A549 (cell line): ENCODE measurements around the gene PRKAR1B. TPM values are rescaled to one million over a fixed set of nuclear protein-coding genes. Genes with fewer than 3 reads are reported as not detected.

Source experiments
- ATAC-seq, 2 experiments: fragments of 200-7000 bp in 1 of 2; fragments of >200 bp in 1 of 2; cut with Nextera tagmentation in 1 of 2; cut with Tn5 transposase in 1 of 2; 3 replicates each; pipeline versions ENCODE4 v1.8.0 to v1.9.1; 2018 to 2020; ENCODE audit warnings: mild to moderate bottlenecking in 1 of 2, moderate library complexity in 1 of 2
- CTCF ChIA-PET: fragments of 300-600 bp; sonication (Branson Sonifier 250); formaldehyde crosslinking; extraction: SDS; loops from one replicate; lab custom pipeline; 2021; ENCODE audit warnings: antibody characterized with exemption, inconsistent platforms; lab: Yijun Ruan, JAX
- POLR2A ChIA-PET: fragments of 350-600 bp; formaldehyde crosslinking; extraction: SDS; loops from one replicate; lab custom pipeline; 2021; ENCODE audit warnings: antibody characterized with exemption, inconsistent platforms; lab: Yijun Ruan, JAX
- DNase-seq, 2 experiments: peaks; one replicate each; pipeline versions ENCODE4 v3.0.0 to v3.0.0-alpha.2; 2011 to 2016; ENCODE audit warnings: low read depth in 1 of 2, low spot score in 1 of 2
- FAIRE-seq: peaks from 2 replicates; lab custom pipeline; 2011; peaks lifted over from hg19 to GRCh38; lab: Jason Lieb, UNC
- H3K27ac ChIP-seq, 2 experiments: fragments of >200 bp; sonication (Bioruptor Twin); formaldehyde crosslinking; 3 replicates each; pipeline ENCODE4 v1.5.1; 2016 to 2017
- H3K4me1 ChIP-seq: fragments of >200 bp; sonication (Bioruptor Twin); formaldehyde crosslinking; 3 replicates; pipeline ENCODE4 v1.6.1; 2016
- H3K4me2 ChIP-seq: fragments of >200 bp; sonication (Bioruptor Twin); formaldehyde crosslinking; 3 replicates; pipeline ENCODE4 v1.6.1; 2016
- H3K4me3 ChIP-seq: fragments of >200 bp; sonication (Bioruptor Twin); formaldehyde crosslinking; 3 replicates; pipeline ENCODE4 v1.5.1; 2016
- H3K9me3 ChIP-seq: fragments of >200 bp; sonication (Bioruptor Twin); formaldehyde crosslinking; 3 replicates; pipeline ENCODE4 v1.6.1; 2016
- CHD2 ChIP-seq: fragments of 150-350 bp; IDR thresholded peaks from 2 replicates; pipeline ENCODE4 v1.6.1; 2014; ENCODE audit warnings: low read length; ENCODE audit not compliant: partially characterized antibody
- E2F6 ChIP-seq: IDR thresholded peaks from 2 replicates; pipeline ENCODE4 v1.6.1; 2012; ENCODE audit warnings: low read depth, borderline replicate concordance
- FOSB ChIP-seq: fragments of 250-450 bp; sonication (Bioruptor Pico); IDR thresholded peaks from 2 replicates; pipeline ENCODE4 v1.5.0; 2020; ENCODE audit warnings: mild to moderate bottlenecking, moderate library complexity
- GATA3 ChIP-seq: IDR thresholded peaks from 2 replicates; pipeline ENCODE4 v1.6.1; 2012; ENCODE audit warnings: borderline replicate concordance
- HDAC2 ChIP-seq: fragments of 200-600 bp; sonication (generic); IDR thresholded peaks from 2 replicates; pipeline ENCODE4 v1.6.1; 2016
- HOXA7 ChIP-seq: fragments of 250-450 bp; sonication (Bioruptor Pico); IDR thresholded peaks from 2 replicates; pipeline ENCODE4 v1.5.0; 2020; ENCODE audit warnings: mild to moderate bottlenecking, moderate library complexity
- JUNB ChIP-seq: fragments of >200 bp; sonication (Bioruptor Twin); formaldehyde crosslinking; IDR thresholded peaks from 2 replicates; pipeline ENCODE4 v1.6.1; 2016
- KDM5A ChIP-seq: fragments of 200-600 bp; sonication (generic); IDR thresholded peaks from 2 replicates; pipeline ENCODE4 v1.6.1; 2016; ENCODE audit warnings: antibody characterized with exemption, mild to moderate bottlenecking
- NR3C1 ChIP-seq: fragments of >200 bp; sonication (Bioruptor Twin); formaldehyde crosslinking; IDR thresholded peaks from 3 replicates; pipeline ENCODE4 v1.6.1; 2017
- PHF8 ChIP-seq: fragments of 200-600 bp; sonication (generic); IDR thresholded peaks from 2 replicates; pipeline ENCODE4 v1.6.1; 2016; ENCODE audit warnings: low read depth, mild to moderate bottlenecking, antibody characterized with exemption, moderate library complexity, borderline replicate concordance
- RAD21 ChIP-seq, 2 experiments: fragments of >200 bp in 1 of 2; sonication (Bioruptor Twin) in 1 of 2; formaldehyde crosslinking in 1 of 2; IDR thresholded peaks in 1 of 2; conservative IDR thresholded peaks in 1 of 2; 2 replicates in 1 of 2; 3 replicates in 1 of 2; pipeline ENCODE4 v1.6.1; 2012 to 2018; ENCODE audit warnings: inconsistent platforms in 1 of 2
- RFX5 ChIP-seq: fragments of 450-650 bp; IDR thresholded peaks from 2 replicates; pipeline ENCODE4 v1.7.1; 2014; ENCODE audit warnings: antibody characterized with exemption, mild to moderate bottlenecking, moderate library complexity
- SREBF2 ChIP-seq: fragments of 450-650 bp; IDR thresholded peaks from 2 replicates; pipeline ENCODE4 v1.6.1; 2014; ENCODE audit warnings: mild to moderate bottlenecking, moderate library complexity
- ZSCAN20 ChIP-seq: fragments of 250-450 bp; sonication (Bioruptor Pico); IDR thresholded peaks from 2 replicates; pipeline ENCODE4 v1.8.0; 2022; ENCODE audit warnings: mild to moderate bottlenecking, moderate library complexity
- WGBS: methylation state at CpG from one replicate; pipeline ENCODE4 v1.1.6; 2017; ENCODE audit errors: missing lambda C conversion rate; 5-methylcytosine and 5-hydroxymethylcytosine counted together
- polyA plus RNA-seq, 4 experiments: library from polyadenylated mRNA; depleted of rRNA in 3 of 4; stranded (reverse); fragments of >200 nt; fragmentation: RNase III in 1 of 4; extraction: RNeasy Plus Mini Kit Qiagen cat#74134 plus additional on column Dnase treatment in 1 of 4; gene quantifications; 2 replicates in 3 of 4; 3 replicates in 1 of 4; pipeline ENCODE4 v1.2.3, GENCODE V29; 2011 to 2017
- TF ChIP-seq, protein P1 (sequence below): fragments of 250-450 bp; sonication (Bioruptor Pico); IDR thresholded peaks from 2 replicates; pipeline ENCODE4 v1.5.0; 2020; ENCODE audit warnings: low read depth, mild to moderate bottlenecking, moderate library complexity
- TF ChIP-seq, protein P2 (sequence below): IDR thresholded peaks from 2 replicates; pipeline ENCODE4 v1.6.1; 2012

Gene PRKAR1B
- polyA plus RNA-seq, 2 of the 4 experiments (the other 2 are of a cell fraction), result 10.1 to 33.7 TPM

- no peak for DNase-seq
- 71% methylated on average over 5 of the region's 5 CpGs for WGBS
- POLR2A ChIA-PET, result no interaction called here
- peaks cover 19% of the 10 kb centered on the region for H3K9me3 ChIP-seq
- H3K4me1 ChIP-seq, result no peaks in the 10 kb centered on the region
- no peak for ATAC-seq
- FAIRE-seq, result no peak
- TF ChIP-seq GATA3 (no peak), RFX5 (no peak), KDM5A (no peak), PHF8 (no peak)
- TF ChIP-seq, protein P1, sequence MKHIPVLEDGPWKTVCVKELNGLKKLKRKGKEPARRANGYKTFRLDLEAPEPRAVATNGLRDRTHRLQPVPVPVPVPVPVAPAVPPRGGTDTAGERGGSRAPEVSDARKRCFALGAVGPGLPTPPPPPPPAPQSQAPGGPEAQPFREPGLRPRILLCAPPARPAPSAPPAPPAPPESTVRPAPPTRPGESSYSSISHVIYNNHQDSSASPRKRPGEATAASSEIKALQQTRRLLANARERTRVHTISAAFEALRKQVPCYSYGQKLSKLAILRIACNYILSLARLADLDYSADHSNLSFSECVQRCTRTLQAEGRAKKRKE (CRISPR knock-in tag), result no peak
- TF ChIP-seq, protein P2, sequence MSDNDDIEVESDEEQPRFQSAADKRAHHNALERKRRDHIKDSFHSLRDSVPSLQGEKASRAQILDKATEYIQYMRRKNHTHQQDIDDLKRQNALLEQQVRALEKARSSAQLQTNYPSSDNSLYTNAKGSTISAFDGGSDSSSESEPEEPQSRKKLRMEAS, result no peak
- CTCF ChIA-PET, result interaction anchor here (0.8 to 1.1 kb wide), 2 partner anchors 17 to 55 kb away, joined by 3 to 7 read pairs; no protein-coding TSS in a partner anchor
- H3K27ac ChIP-seq, result no peak overlapping the region
- H3K4me2 ChIP-seq, result no peak overlapping the region
- H3K4me3 ChIP-seq, result no peak overlapping the region
These were observed 107.0 kb downstream of the PRKAR1B start for GRCh38 chr7:620056-620455.

- FAIRE-seq, result no peak
These were observed 107.7 kb downstream of the PRKAR1B start for GRCh38 chr7:619368-619840.

GRCh38 chr7:618539-619367 is 108.3 kb downstream of the PRKAR1B start:
- Histone ChIP-seq H3K9me3 (peaks cover 19% of the 10 kb centered on the region), H3K27ac (no peak overlapping the region), H3K4me1 (no peaks in the 10 kb centered on the region), H3K4me2 (no peak overlapping the region), H3K4me3 (no peak overlapping the region)
- no peak for ATAC-seq
- DNase-seq, result no peak
- POLR2A ChIA-PET, result no interaction called here
- CTCF ChIA-PET, result interaction anchor here (0.7 to 1.1 kb wide), 4 partner anchors 18 to 297 kb away, joined by 3 to 7 read pairs (median 4); no protein-coding TSS in a partner anchor
- no peak for TF ChIP-seq E2F6
- TF ChIP-seq HOXA7 (CRISPR knock-in tag), result no peak
- no peak for TF ChIP-seq JUNB
- no peak for TF ChIP-seq FOSB (CRISPR knock-in tag)
- TF ChIP-seq ZSCAN20, result no peak
- TF ChIP-seq RAD21 (conservative IDR thresholded peaks at IDR 0.05 in 1 of 2, IDR thresholded peaks at IDR 0.05 in 1 of 2), result no peak
- no peak for TF ChIP-seq NR3C1
- no peak for TF ChIP-seq HDAC2
- FAIRE-seq, result no peak
- 92% methylated on average over 14 of the region's 14 CpGs for WGBS

More at GRCh38 chr7:619368-619840, 107.7 kb downstream of the PRKAR1B start:
- POLR2A ChIA-PET, result no interaction called here
- no peaks in the 10 kb centered on the region for H3K4me1 ChIP-seq
- TF ChIP-seq RAD21 (conservative IDR thresholded peaks at IDR 0.05 in 1 of 2, IDR thresholded peaks at IDR 0.05 in 1 of 2), result no peak
- no peak for TF ChIP-seq CHD2
- TF ChIP-seq SREBF2, result no peak
- TF ChIP-seq PHF8, result no peak
- H3K4me3 ChIP-seq, result no peak overlapping the region
- CTCF ChIA-PET, result interaction anchor here (0.8 to 1.1 kb wide), 3 partner anchors 17 to 287 kb away, joined by 3 to 7 read pairs (median 4); no protein-coding TSS in a partner anchor
- no peak overlapping the region for H3K27ac ChIP-seq
- H3K4me2 ChIP-seq, result no peak overlapping the region
- 89% methylated on average over 5 of the region's 5 CpGs for WGBS
- ATAC-seq (no peak), DNase-seq (no peak)
- peaks cover 19% of the 10 kb centered on the region for H3K9me3 ChIP-seq
